ENCODE results near the gene CGB7. TPM values are rescaled to one million over a fixed set of nuclear protein-coding genes. Genes with fewer than 3 reads are reported as not detected.
A peak's percentile ranks its signal among the peaks of the same experiment; 100 is the strongest.

CGB7 gene
- total and polyA plus RNA-seq, 9 of the 15 experiments (the other 6 are each of a cell fraction or from before 2014, with no cell fraction given): not detected

GRCh38 chr19:49056101-49056901 is 1.2 kb downstream of the CGB7 start (continued):
- TF ChIP-seq REST (IDR thresholded peaks at IDR 0.05; ENCODE audit: borderline replicate concordance) (no peak), REST (CRISPR knock-in tag; IDR thresholded peaks at IDR 0.05; ENCODE audit: low read depth) (no peak), IFI16 (CRISPR knock-in tag; IDR thresholded peaks at IDR 0.05) (no peak), ESRRA (IDR thresholded peaks at IDR 0.05; ENCODE audit: borderline replicate concordance, low read depth) (no peak), ZEB2 (IDR thresholded peaks at IDR 0.05) (no peak), ZBTB11 (CRISPR knock-in tag; IDR thresholded peaks at IDR 0.05) (no peak), ARID3B (CRISPR knock-in tag; IDR thresholded peaks at IDR 0.05; ENCODE audit: borderline replicate concordance) (no peak), ZNF431 (CRISPR knock-in tag; IDR thresholded peaks at IDR 0.05) (no peak), PPARD (CRISPR knock-in tag; IDR thresholded peaks at IDR 0.05) (no peak), SP1 (CRISPR knock-in tag; IDR thresholded peaks at IDR 0.05) (peak; percentile 72), WHSC1 (IDR thresholded peaks at IDR 0.05; ENCODE audit: low read length) (no peak), HIVEP1 (CRISPR knock-in tag; IDR thresholded peaks at IDR 0.05) (no peak), RFX7 (CRISPR knock-in tag; IDR thresholded peaks at IDR 0.05) (no peak)
